ENCODE results near the gene FGF7. TPM values are rescaled to one million over a fixed set of nuclear protein-coding genes. Genes with fewer than 3 reads are reported as not detected.
"Not testable (repeated sequence)": the region's sequence is repeated elsewhere in the genome, so short reads cannot be mapped to it uniquely, and the experiment has no call there.

FGF7 gene
- total RNA-seq, 1 donor from 2014 or later, result 0.41 TPM

GRCh38 chr15:49492151-49492550 lies 69.1 kb downstream of the FGF7 start:
- FAIRE-seq, result no peak

DNA sequence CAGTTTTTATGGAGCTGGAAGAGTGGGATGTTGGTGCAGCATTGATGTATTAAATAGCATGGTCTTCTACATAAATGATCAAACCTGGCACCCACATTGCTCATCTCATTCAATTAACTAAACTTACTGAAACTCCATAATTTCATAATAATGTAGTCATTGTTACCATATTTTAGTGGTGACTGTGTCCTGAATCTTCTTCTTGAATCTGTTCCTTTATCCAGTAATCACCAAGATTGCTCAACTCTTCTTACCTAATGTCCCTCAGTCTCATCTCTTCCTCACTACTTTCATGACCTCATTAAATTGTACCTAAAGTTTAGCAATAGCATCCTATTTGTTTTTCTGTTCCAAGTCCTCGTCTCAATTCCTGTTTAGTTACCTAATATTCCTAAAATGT lies 69.8 kb downstream of the FGF7 start:
- DNase-seq (ENCODE audit: low spot score in 2 of 2) (no peak), FAIRE-seq (no peak)

More at GRCh38 chr15:49492151-49492550, 69.1 kb downstream of the FGF7 start:
- DNase-seq (ENCODE audit: low spot score in 2 of 2), result no peak

- FAIRE-seq, result no peak
- DNase-seq (ENCODE audit: low spot score in 2 of 2), result no peak
Measured at GRCh38 chr15:49494842-49495241, 71.8 kb downstream of the FGF7 start.

DNA sequence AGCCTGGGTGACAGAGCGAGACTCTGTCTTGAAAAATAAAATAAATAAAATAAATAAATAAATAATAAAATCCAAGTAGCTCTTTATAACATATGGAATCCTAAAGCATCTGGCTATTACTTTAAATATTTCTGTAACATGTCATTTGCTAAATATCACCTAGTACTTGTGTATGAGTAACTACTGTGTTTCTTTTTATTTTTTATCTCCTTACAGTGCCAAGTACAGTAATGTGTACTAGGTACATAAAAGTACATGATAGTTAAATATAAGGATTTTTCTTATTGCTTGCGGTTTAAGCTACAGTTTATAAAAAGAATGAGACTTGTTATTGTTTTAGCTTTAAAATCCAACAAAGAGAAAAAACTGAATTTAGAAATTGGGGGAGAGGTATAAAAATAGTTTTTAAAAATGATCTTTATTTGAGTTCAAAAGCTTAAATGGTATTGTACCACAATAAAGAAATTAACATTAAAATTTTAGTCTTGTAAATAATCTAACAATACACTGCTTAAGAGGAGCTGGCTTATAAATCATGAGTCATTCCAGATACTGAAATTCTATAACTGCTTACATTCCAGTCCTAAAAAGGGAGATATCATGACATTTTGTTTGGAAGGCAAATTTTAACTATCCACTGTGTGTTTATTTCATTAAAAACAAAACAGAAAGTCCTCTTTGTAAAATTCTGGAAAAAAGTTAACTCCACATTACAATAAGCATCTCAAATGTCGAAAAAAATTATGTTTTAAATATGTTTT lies 73.1 kb downstream of the FGF7 start:
- FAIRE-seq (no peak), DNase-seq (ENCODE audit: low spot score in 2 of 2) (no peak)

DNA sequence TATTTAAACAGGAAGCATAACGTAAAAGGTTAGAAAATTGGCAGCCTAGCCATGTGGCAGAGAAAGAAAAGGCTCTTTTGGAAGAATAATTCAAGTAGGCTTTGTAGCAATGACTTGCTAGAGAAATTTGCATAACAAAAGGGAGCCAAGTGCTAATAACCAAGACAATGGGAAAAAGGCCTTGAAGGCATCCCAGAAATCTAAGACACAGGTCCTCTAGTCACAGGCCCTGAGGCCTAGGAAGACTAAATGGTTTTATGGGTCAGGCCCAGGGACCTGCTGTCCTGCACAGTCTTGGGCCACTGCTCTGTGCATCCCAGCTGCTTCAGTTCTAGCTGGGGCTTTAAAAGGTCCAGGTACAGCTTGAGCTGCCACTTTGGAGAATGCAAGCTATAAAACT lies 78.5 kb downstream of the FGF7 start:
- DNase-seq (ENCODE audit: low spot score in 2 of 2), result no peak
- no peak for FAIRE-seq

GRCh38 chr15:49506341-49506740 lies 83.3 kb downstream of the FGF7 start:
- FAIRE-seq, result no peak
- no peak for DNase-seq (ENCODE audit: low spot score in 2 of 2)

DNA sequence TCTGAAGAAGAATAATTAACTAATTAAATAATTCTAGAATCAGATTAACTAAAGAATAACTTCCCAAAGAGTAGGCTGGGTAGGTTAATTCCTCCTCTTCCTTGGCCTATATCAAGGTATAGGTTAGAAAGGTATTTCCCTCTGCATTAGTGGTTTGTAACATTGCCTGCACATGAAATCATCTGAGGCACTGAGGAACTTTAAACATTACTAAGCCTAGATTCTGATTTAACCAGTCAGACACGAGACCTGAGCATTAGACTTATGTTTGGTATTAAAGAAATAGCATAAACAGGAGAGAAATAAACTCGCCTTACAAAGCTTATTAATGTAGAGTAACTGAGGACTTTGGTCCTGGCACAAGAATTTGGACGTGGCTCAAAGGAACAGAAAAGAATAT lies 84.2 kb downstream of the FGF7 start:
- no peak for DNase-seq (ENCODE audit: low spot score in 2 of 2)
- FAIRE-seq, result no peak

- DNase-seq (ENCODE audit: low spot score in 2 of 2); FAIRE-seq: not testable (repeated sequence)
Measured at GRCh38 chr15:49512739-49513138, 89.7 kb downstream of the FGF7 start.

- no peak for DNase-seq (ENCODE audit: low spot score in 2 of 2)
- no peak for FAIRE-seq
Measured at GRCh38 chr15:49521802-49522201, 98.8 kb downstream of the FGF7 start.

DNA sequence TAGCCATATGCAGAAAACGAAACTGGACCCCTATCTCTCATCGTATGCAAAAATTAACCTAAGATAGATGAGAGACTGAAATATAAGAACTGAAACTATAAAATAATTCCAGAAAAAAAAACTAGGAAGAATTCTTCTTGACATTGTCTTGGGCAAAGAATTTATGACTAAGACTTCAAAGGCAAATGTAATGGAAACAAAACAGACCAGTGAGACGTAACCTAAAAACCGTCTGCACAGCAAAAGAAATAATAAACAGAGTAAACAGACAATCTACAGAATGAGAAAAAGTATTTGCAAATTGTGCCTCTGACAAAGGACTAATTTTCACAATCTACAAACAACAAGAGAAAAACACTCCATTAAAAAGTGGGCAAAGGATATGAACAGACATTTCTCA lies 105.2 kb downstream of the FGF7 start:
- no peak for FAIRE-seq

GRCh38 chr15:49530092-49530491 lies 107.0 kb downstream of the FGF7 start:
- no peak for FAIRE-seq
- no peak for DNase-seq (ENCODE audit: low spot score in 2 of 2)

More for the DNA sequence above, 105.2 kb downstream of the FGF7 start:
- no peak for DNase-seq (ENCODE audit: low spot score in 2 of 2)

Other genes with a start within 250 kb of the FGF7 start
- 5.3 TPM for gene FAM227B, start 197.6 kb downstream of the FGF7 start, total RNA-seq
- 34.2 TPM for gene DTWD1, start 197.8 kb downstream of the FGF7 start, total RNA-seq